GM21526 (cell line): ENCODE measurements around the gene MTX2.
"Not testable (repeated sequence)": the region's sequence is repeated elsewhere in the genome, so short reads cannot be mapped to it uniquely, and the experiment has no call there.

ENCODE experiments used
- ATAC-seq: cut with Tn5 transposase; IDR thresholded peaks from one replicate; pipeline ENCODE4 v1.9.1; 2021; ENCODE audit warnings: moderate library complexity; ENCODE audit not compliant: unreplicated experiment, low FRiP score

The MTX2 gene

DNA sequence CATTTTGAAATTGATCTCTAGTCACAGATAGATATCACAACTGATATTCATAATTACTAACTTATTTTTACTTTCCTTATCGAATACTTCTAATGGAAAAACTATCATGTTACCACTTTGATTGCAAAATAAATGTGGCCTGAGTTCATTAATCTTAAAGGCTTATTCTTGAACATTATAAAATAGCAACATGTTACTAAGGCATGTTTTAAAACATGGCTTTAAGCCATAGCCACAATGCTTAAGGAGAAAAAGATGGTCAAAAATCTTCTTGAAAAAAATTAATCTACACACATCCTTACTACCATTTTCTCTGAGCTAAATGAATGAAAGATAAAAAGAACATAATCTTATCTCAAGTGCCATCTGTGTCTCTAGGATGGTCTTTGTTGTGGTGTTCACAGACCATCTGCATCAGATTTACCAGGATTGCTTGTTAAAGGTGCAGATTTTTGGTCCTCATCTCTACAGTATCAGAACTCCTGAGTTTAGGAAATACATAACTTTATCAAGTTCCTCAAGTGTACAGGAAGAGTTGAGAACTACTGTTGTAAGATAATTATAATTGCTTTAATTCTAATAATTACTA lies 15.3 kb downstream of the MTX2 start:
- ATAC-seq = no peak

DNA sequence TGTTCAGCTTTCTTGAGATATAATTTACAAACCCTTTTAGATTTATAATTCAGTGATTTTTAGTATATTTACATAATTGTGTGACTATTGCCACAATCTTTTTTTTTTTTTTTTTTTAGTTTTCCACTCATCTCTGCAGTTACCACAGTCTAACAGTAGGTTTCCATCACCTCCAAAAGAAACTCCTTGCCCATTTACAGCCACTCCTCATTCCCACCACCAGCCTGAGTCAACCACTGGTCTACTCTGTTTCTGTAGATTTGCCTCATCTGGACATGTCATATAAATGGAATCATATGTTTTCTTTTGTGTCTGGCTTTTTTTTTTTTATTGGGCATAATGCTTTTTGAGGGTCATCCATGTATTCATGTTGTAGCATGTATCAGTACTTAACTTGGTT lies 16.1 kb downstream of the MTX2 start:
- ATAC-seq = no peak

DNA sequence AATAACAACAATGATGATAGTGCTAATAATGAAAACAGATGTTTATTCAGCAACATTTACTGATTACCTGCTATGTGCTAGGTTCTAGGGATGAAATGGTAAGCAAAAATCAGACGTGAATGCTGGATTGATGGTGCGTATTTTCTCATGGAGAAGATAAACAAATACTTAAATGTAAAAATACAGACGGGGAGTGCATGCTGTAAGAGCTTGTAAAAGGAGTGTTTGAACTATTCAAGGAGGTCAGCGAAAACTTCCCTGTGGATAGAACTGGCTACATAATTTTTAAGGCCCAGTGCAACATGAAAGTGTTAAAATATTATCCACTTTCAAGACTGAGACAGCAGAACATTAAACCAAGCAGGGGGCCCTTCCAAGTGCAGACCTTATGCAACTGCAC lies 22.1 kb downstream of the MTX2 start:
- ATAC-seq = no peak

DNA sequence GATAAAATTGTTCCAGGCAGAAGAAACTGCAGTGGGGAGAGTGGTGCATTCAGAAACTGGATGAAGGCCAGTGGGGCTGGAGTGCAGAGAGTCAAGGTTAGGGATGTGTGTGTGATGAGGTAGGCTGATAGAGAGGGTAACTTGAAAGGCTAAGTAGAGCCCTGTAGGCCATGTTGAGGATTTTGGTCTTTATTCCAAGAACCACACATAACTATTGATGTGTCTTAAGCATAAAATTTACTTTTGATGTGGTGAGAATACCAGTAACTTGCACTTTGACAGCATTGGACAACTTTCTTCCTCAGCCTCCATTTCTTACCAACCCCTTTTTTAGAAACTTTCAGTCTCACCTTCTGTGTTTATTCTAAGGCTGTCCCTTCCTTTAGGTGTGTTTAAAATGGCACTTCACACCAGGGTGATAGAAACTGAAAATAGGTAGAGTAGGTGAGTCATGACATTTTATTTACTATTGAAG lies 22.6 kb downstream of the MTX2 start:
- peak; percentile 85 for ATAC-seq

DNA sequence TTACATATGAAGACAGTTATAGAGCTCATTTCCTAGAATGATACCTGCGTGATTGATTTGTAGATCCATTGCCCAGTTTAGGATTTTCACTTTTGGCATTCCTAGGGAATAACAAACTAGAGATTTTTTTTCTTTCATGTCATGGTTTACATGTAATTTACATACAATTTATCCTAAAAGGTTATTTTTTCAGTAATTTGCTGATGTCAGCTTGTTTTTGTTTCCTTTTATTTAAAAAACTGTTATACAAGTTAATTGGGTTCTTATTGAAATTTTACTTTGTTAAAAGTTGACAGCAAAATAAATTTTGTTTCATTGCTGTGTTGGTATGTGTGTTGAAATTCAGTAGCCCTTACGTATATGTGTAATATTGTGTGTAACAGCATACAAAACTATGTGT lies 23.4 kb downstream of the MTX2 start:
- ATAC-seq = peak; percentile 3

DNA sequence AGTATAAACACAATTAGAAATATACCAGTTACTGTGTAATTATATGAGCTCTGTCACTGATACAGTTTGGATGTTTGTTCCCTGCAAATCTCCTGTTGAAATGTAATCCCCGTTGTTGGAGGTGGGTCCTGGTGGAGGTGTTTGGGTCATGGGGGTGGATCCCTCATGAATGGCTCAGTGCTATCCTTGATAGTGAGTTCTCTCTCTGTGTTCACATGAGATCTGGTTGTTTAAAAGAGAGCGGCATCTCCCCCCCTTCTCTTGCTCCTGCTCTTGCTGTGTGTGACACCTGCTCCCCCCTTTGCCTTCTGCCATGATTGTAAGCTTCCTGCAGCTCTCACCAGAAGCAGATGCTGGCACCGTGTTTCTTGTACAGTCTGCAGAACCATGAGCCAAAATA lies 24.1 kb downstream of the MTX2 start:
- no peak for ATAC-seq

DNA sequence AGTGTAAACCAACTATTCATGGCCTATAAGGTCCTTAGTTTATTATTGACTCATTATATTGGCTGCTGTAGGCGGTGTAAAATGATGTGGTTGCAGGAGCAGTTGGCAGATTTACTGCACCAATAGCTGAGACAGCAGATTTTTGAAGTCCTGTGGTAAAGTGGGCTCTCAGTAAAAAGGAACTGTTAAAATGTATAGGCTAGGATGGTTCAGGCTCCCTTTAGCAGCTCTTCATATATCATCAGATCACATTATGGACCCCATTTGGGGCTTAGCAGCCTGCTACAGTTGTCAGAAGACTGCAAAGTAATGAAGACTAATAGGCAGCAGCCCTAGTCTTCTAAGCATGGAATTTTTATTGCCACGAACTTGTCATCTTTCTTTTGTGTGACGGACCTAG lies 27.8 kb downstream of the MTX2 start:
- ATAC-seq = no peak

DNA sequence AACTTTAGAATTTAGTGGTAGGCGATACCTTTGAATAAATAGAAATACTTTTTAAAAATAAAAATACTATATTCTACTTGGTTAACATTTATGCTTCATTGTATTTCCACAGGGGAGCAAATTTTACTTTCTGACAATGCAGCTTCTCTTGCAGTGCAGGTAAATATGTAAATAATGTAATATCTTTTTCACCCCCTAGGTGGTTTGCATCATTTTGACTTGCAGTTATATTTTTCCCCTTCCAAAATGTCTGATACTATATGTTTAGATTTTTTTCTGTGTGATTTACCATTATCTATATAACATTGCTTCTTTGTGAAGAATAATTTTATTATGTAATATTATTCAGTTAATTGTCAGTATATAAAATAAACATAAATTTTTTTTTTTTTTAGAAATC lies 28.5 kb downstream of the MTX2 start:
- no peak for ATAC-seq

DNA sequence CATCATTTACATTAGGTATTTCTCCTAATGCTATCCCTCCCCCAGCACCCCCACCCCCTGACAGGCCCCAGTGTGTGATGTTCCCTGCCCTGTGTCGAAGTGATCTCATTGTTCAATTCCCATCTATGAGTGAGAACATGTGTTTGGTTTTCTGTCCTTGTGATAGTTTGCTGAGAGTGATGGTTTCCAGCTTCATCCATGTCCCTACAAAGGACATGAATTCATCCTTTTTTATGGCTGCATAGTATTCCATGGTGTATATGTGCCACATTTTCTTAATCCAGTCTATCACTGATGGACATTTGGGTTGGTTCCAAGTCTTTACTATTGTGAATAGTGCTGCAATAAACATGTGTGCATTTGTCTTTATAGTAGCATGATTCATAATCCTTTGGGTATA lies 36.8 kb downstream of the MTX2 start:
- ATAC-seq = not testable (repeated sequence)

DNA sequence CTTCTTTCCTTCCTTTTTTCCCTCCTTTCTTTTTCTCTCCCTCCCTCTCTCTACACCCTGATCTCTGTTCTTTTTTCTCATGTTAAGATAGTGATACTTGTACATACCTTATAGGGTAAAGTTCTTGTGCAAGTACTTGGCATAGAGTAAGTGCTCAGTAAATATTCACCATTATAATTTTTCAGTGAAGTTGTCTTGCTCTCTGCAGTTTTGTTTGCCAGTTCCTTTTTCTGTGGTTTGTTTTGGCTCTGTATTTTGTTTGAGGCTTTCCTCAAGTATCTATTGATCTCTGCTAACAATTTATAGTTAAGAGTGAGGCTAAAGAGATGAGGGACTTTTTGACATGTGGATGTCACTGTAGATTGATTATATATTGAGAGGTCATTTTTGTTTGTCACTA lies 48.0 kb downstream of the MTX2 start:
- ATAC-seq = no peak

DNA sequence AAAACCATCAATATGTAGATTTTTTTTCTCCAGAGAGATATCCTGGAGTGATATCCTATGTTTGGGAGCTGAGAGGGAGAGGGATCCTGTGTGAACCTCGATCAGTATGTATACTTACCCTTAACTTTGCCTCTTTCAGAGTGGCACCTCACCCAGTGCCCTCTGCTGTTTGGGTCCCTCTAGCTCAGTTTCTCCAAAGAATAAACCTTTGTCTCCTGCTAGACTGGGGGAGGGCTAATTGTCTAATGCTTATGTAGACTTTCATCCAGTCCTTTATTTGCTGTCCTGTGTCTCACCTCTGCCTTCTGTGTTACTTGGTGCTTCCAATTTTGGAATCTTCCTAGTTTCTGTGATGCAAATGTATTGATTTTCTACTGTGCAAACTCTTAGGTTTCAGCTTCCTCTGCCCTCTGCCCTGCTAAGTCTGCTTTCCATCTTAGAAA lies 48.4 kb downstream of the MTX2 start:
- ATAC-seq = no peak

DNA sequence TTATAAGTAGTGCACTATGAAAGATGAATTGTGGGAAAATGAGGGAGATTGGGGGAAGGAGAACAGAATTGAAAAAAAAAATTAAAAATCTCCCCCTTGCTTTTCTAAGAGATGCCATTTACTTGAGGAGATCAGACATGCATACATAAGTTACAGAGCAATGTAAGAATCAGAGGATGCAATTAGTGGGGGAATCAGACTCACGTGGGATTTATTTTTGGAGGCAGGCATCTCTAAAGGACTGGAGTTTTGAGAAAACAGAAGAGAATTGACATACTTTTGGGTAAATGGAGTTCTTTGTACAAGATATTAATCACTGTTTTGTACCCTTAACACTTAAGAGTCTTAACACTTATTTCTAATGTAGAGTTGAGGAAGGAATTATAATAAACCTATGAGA lies 52.7 kb downstream of the MTX2 start:
- ATAC-seq = no peak

DNA sequence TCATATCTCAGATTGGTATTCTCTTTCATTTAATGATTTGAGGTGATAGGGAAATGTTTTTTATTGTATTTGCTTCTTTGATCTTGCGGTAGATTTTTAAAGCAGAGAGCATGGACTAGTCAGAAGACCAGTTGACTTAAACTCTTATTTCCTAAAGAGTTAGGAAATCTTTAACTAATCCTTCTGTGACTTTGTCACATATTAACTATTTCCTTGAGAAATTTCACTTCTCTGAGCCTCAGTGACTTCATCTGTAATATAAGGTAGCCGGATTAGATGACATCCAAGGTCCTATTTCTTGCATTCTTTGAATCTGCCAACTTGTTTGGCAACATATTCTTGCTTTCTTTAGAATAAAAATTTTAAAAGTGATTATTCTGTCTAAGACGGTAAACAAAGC lies 55.6 kb downstream of the MTX2 start:
- ATAC-seq = no peak

DNA sequence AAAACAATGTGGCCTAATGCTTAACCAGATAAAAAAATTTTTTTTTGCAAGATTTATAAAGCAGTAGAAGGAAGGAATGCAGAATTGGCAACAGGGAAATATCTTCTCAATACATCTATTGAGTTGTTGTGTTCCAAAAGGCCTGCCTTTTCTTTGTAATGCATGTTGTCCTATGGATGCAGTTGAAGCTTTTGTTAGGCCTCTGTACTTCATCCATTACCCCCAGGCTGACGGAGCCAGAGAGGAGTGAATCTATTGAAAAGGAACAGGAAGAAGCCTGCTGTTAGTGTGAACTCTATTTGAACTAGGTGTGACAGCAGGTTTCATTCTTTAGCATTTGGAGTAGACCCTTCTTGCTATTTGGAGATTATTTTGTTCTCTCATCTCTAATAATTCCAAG lies 56.5 kb downstream of the MTX2 start:
- no peak for ATAC-seq

DNA sequence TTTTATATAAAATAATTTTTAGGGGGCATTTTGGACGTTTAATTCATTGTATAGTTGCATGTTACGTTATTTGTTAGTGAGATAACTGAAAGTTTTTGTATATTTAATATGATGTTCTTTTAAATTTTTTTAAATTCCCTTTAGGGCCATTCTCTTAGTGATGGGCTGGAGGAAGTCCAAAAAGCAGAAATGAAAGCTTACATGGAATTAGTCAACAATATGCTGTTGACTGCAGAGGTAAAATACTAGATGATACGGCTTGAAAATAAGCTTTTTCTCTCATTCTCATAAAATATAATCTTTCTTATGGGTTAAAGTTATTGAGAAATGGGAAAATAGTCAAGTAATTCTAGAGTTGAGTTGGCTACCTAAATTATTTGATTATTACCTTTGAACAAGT lies 58.9 kb downstream of the MTX2 start:
- no peak for ATAC-seq

DNA sequence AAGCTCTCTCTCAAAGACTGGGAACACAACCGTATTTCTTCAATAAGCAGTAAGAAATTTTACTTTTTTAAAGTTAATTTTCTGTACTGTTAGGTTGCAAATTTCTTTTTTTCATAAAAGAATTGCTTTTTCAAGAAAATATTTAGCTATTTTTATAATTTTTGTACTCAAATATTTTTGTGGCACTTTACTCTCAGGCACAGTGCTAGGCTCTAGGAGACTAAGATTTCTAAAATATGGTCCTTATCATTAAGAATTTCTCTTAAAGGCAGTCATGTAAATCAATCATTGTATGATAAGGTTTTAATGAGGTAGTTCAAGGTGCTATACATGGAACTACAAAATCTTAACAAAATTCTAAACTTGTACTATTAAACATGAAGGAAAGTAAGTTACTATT lies 61.4 kb downstream of the MTX2 start:
- ATAC-seq = no peak

DNA sequence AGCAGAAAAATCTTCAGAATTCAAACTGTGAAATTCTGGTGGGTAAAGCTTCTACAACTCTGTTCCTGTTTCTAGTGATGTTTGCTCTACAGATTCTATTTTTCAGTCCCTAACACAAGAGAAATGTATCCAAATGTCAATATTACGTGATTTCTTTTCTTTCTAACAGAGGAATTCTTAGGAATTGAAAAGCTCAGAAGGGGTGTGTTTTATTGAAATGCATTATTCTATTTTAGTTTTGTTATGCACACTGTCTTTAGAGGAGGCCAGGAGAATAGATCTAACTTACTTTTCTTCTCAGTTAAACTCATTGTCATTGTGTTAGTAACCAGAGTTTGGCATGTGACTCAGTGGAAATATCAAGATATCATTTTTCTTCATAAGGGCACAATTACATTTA lies 62.4 kb downstream of the MTX2 start:
- no peak for ATAC-seq

DNA sequence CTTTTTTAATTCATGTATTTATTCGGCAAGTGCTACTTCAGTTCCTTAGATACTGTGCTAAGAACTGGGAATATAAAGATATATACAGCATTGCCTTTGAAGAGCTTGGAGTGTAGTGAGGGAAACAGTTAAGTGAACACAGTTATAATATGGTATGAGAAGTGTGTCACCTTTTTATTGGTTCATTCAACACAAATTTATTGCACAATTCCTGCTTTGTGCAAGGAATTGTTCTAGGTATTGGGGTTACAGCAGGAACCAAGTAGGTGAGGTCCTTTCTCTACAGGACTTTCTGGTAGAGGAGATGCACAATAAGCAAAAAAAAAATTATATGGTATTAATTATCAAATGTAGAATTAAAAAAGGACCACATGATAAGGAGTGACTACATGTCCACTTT lies 65.5 kb downstream of the MTX2 start:
- no peak for ATAC-seq

DNA sequence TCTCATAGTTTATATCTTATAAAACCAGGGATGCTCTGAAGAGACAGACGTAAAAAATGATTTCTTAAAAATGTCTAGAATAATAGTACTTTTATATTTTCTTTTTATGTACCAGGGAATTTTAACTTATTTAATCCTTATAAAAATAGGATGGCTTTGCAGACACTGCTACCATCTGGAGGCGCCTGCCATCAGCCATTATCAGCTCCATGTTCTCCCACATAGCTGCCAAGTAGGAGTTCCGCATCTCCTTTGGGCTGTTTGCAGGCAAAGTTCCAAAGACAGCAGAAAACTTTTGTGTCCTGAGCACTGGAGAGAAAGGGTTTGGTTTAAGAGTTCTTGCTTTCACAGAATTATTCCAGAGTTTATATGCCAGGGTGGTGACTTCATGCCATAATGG lies 69.2 kb downstream of the MTX2 start:
- ATAC-seq = no peak

DNA sequence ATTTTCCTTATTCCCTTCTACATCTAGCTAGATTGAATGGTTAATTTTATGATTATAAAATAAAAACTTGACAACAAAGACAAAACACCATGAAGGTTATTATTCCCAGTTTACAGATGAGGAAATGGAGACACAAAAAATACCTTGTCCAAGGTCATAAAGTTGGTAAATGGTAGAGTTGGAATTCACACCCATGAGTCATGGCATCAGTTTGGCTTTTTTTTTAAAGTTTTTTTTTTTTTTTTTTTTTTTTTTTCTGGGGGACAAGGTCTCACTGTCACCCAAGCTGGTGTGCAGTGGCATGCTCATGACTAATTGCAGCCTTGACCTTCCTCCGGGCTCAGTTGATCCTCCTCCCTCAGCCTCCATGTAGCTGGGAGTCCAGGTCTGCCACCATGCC lies 70.0 kb downstream of the MTX2 start:
- ATAC-seq = no peak

DNA sequence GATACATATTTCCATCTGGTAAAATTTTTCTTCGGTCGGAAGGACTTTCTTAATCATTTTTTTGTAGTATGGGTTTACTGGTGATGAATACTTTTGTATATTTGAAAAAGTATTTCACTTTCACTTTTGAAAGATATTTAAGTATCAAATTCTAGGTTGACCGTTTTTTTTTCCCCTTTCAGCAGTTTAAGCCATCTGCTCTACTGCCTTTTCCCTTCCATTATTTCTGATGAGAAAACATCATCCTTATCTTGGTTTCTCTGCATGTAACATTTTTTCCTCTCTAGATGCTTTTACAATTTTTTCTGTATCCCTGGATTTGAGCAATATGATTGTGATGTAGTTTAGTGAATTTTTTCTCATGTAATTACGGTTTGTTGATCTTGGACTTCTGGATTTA lies 87.0 kb downstream of the MTX2 start:
- no peak for ATAC-seq

DNA sequence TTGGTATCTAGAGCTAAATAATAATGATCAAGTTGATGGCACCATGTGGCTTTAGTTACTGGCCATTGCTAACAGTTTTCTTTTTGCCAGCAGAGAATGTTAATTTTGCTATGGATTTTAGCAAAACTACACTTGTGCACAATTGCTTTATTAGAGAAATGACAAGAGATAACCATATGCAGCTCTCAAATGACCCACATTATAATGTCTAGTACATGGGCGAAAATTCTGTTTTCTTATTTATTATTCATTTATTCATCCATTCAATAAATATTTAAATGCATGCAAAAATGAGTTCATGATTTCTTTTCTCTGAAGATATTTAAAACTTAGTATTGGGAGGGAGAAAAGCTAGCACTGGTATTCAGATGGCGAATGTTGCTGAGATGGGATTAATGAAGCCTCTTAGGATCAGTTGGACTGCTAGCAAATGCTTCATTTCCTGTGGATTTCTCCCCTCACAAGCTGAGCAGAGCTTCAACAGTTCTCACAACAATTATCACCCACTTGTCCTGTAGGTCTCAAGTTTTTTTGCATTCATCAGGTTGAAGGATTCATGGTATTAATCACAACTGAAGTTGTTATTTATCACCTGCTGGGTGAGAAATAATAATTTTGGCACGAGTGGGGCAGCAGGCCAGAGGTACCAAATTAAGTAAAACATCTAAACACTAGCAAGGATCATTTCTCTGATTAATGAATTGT lies 95.2 kb downstream of the MTX2 start:
- no peak for ATAC-seq

DNA sequence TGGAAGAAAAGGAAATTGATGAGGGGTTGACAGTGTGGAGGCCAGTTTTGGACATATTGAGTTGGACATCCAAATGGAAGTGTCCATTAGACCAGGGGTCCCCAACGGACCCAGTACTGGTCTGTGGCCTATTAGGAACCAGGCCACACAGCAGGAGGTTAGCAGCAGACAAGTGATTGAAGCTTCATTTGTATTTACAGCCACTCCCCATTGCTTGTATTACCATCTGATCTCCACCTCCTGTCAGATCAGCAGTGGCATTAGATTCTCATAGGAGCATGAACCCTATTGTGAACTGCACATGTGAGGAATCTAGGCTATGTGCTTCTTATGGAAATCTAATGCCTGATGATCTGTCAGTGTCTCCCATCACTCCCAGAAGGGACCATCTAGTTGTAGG lies 99.1 kb downstream of the MTX2 start:
- no peak for ATAC-seq
